WERI-Rb-1 (cell line): ENCODE results near the gene NTNG2.

Source experiments
- DNase-seq: peaks from one replicate; pipeline ENCODE4 v3.0.0-alpha.2; 2020
- H3K27ac ChIP-seq: fragments of 250-450 bp; sonication (Bioruptor Pico); 2 replicates; pipeline ENCODE4 v1.5.1; 2020; ENCODE audit warnings: mild to moderate bottlenecking, moderate library complexity
- H3K27me3 ChIP-seq: fragments of 250-450 bp; sonication (Bioruptor Pico); 2 replicates; pipeline ENCODE4 v1.5.1; 2021; ENCODE audit warnings: mild to moderate bottlenecking, low read depth, moderate library complexity; ENCODE audit not compliant: insufficient read depth, severe bottlenecking
- H3K36me3 ChIP-seq: fragments of 250-450 bp; sonication (Bioruptor Pico); 2 replicates; pipeline ENCODE4 v1.5.1; 2020; ENCODE audit warnings: mild to moderate bottlenecking, moderate library complexity
- H3K4me3 ChIP-seq: 2 replicates; pipeline ENCODE4 v1.5.1; 2011; ENCODE audit warnings: low read depth, mild to moderate bottlenecking, control low read depth, low read length
- H3K9me3 ChIP-seq: fragments of 250-450 bp; sonication (Bioruptor Pico); 2 replicates; pipeline ENCODE4 v1.5.1; 2021; ENCODE audit warnings: mild to moderate bottlenecking, moderate library complexity; ENCODE audit not compliant: severe bottlenecking
- CTCF ChIP-seq: IDR thresholded peaks from 2 replicates; pipeline ENCODE4 v1.5.1; 2011; ENCODE audit warnings: low read depth, mild to moderate bottlenecking, control low read depth, inconsistent platforms, low read length

The NTNG2 gene

GRCh38 chr9:132194508-132194907 is 32.6 kb downstream of the NTNG2 start:
- H3K4me3 ChIP-seq, result no peak overlapping the region
- TF ChIP-seq CTCF, result peak; percentile 44; the same call in 1 of the 2 replicates
- DNase-seq, result peak; percentile 59
- H3K9me3 ChIP-seq, result no peaks in the 10 kb centered on the region
- peaks cover 35% of the 10 kb centered on the region for H3K36me3 ChIP-seq
- H3K27me3 ChIP-seq, result no peaks in the 10 kb centered on the region
- peak overlapping the region; percentile 93 for H3K27ac ChIP-seq

- no peak for TF ChIP-seq CTCF
- H3K9me3 ChIP-seq, result no peaks in the 10 kb centered on the region
- H3K27me3 ChIP-seq, result no peaks in the 10 kb centered on the region
- peaks cover 44% of the 10 kb centered on the region for H3K36me3 ChIP-seq
- H3K27ac ChIP-seq, result no peak overlapping the region
- DNase-seq, result no peak
- no peak overlapping the region for H3K4me3 ChIP-seq
Measured at GRCh38 chr9:132197315-132197714, 35.5 kb downstream of the NTNG2 start.

GRCh38 chr9:132197856-132198550 is 36.1 kb downstream of the NTNG2 start:
- H3K9me3 ChIP-seq, result no peaks in the 10 kb centered on the region
- no peak overlapping the region for H3K4me3 ChIP-seq
- no peak for TF ChIP-seq CTCF
- no peaks in the 10 kb centered on the region for H3K27me3 ChIP-seq
- peaks cover 49% of the 10 kb centered on the region for H3K36me3 ChIP-seq
- no peak for DNase-seq
- H3K27ac ChIP-seq, result no peak overlapping the region

GRCh38 chr9:132199056-132199455 is 37.2 kb downstream of the NTNG2 start:
- no peaks in the 10 kb centered on the region for H3K27me3 ChIP-seq
- TF ChIP-seq CTCF, result no peak

GRCh38 chr9:132200706-132201105 is 38.8 kb downstream of the NTNG2 start:
- Histone ChIP-seq H3K27ac (no peak overlapping the region), H3K4me3 (no peak overlapping the region), H3K36me3 (peaks cover 64% of the 10 kb centered on the region), H3K9me3 (no peaks in the 10 kb centered on the region), H3K27me3 (no peaks in the 10 kb centered on the region)
- no peak for TF ChIP-seq CTCF
- no peak for DNase-seq

More at GRCh38 chr9:132199056-132199455, 37.2 kb downstream of the NTNG2 start:
- peaks cover 52% of the 10 kb centered on the region for H3K36me3 ChIP-seq
- no peak overlapping the region for H3K27ac ChIP-seq
- H3K4me3 ChIP-seq, result no peak overlapping the region
- H3K9me3 ChIP-seq, result no peaks in the 10 kb centered on the region
- DNase-seq, result no peak

- H3K27ac ChIP-seq, result no peak overlapping the region
- H3K27me3 ChIP-seq, result no peaks in the 10 kb centered on the region
- DNase-seq, result no peak
- peaks cover 67% of the 10 kb centered on the region for H3K36me3 ChIP-seq
- no peaks in the 10 kb centered on the region for H3K9me3 ChIP-seq
- H3K4me3 ChIP-seq, result no peak overlapping the region
- TF ChIP-seq CTCF, result no peak
Measured at GRCh38 chr9:132201139-132201538, 39.3 kb downstream of the NTNG2 start.
